Endodermal cell (in vitro differentiated cells): ENCODE data around the gene DHODH. TPM values are rescaled to one million over a fixed set of nuclear protein-coding genes. Genes with fewer than 3 reads are reported as not detected.

Experiments
- DNase-seq: peaks from one replicate; pipeline ENCODE4 v3.0.0-alpha.2; 2017
- H3K27ac ChIP-seq: 2 replicates; pipeline ENCODE4 v1.5.1; 2013; ENCODE audit warnings: mild to moderate bottlenecking, low read depth, low read length, moderate library complexity
- H3K27me3 ChIP-seq: 2 replicates; pipeline ENCODE4 v1.6.1; 2013; ENCODE audit warnings: mild to moderate bottlenecking, low read length, moderate library complexity; ENCODE audit not compliant: insufficient read depth, control insufficient read depth, poor library complexity, severe bottlenecking
- H3K36me3 ChIP-seq: 2 replicates; pipeline ENCODE4 v1.7.0; 2013; ENCODE audit warnings: mild to moderate bottlenecking, low read length, moderate library complexity; ENCODE audit not compliant: control insufficient read depth, insufficient read depth
- H3K4me1 ChIP-seq: one replicate; pipeline ENCODE4 v1.7.0; 2013; ENCODE audit warnings: low read length; ENCODE audit not compliant: control insufficient read depth, insufficient read depth
- H3K4me3 ChIP-seq: 2 replicates; pipeline ENCODE4 v1.5.1; 2013; ENCODE audit warnings: mild to moderate bottlenecking, low read length, moderate library complexity
- H3K9ac ChIP-seq: 2 replicates; pipeline ENCODE4 v1.6.1; 2013; ENCODE audit warnings: mild to moderate bottlenecking, low read length, moderate library complexity; ENCODE audit not compliant: poor library complexity, severe bottlenecking; ENCODE audit errors: extremely low read depth
- H3K9me3 ChIP-seq: 2 replicates; pipeline ENCODE4 v1.6.1; 2013; ENCODE audit warnings: mild to moderate bottlenecking, low read length, moderate library complexity; ENCODE audit not compliant: control insufficient read depth
- H3K27ac Mint-ChIP-seq: 2 replicates; pipeline ENCODE4 v1.8.0; 2020; ENCODE audit warnings: mixed read lengths
- H3K27me3 Mint-ChIP-seq: 2 replicates; pipeline ENCODE4 v1.8.0; 2021; ENCODE audit warnings: mild to moderate bottlenecking, mixed read lengths; ENCODE audit not compliant: insufficient read depth
- H3K36me3 Mint-ChIP-seq: 2 replicates; pipeline ENCODE4 v1.8.0; 2020; ENCODE audit warnings: low read depth, mixed read lengths
- H3K4me1 Mint-ChIP-seq: 2 replicates; pipeline ENCODE4 v1.8.0; 2020; ENCODE audit warnings: mixed read lengths
- H3K4me3 Mint-ChIP-seq: 2 replicates; pipeline ENCODE4 v1.8.0; 2020; ENCODE audit warnings: mild to moderate bottlenecking, moderate library complexity, mixed read lengths
- H3K9me3 Mint-ChIP-seq: 2 replicates; pipeline ENCODE4 v1.8.0; 2020; ENCODE audit warnings: mild to moderate bottlenecking, mixed read lengths
- CTCF ChIP-seq: fragments of 200-600 bp; sonication (generic); conservative IDR thresholded peaks from 2 replicates; pipeline ENCODE4 v1.5.0; 2021; ENCODE audit warnings: antibody characterized with exemption, mild to moderate bottlenecking
- WGBS, 2 experiments: methylation state at CpG; one replicate each; pipeline versions ENCODE4 v1.1.5 to v1.1.7; 2013; ENCODE audit warnings: missing lambda C conversion rate in 2 of 2, mixed read lengths in 1 of 2; ENCODE audit not compliant: insufficient coverage in 1 of 2, insufficient read length in 1 of 2; 5-methylcytosine and 5-hydroxymethylcytosine counted together
- total RNA-seq, 2 donors: library from RNA; stranded (reverse); fragmentation: NEBNext Ultra II Directional in 1 of 2; extraction: Animal tissue kit (Norgen Biotek cat#: 25700) in 1 of 2; gene quantifications; 2 replicates in 1 of 2; 3 replicates in 1 of 2; pipeline ENCODE4 v1.2.1, GENCODE V29; 2021

The DHODH gene
- total RNA-seq, 2 donors from 2014 or later: 15.5 to 17.4 TPM

GRCh38 chr16:72060405-72060804 is 51.9 kb downstream of the DHODH start:
- no peak for DNase-seq
- no peak for TF ChIP-seq CTCF
- H3K9me3 ChIP-seq: peaks cover 14% of the 10 kb centered on the region
- H3K27ac ChIP-seq: no peak overlapping the region
- H3K4me1 ChIP-seq: no peaks in the 10 kb centered on the region
- H3K4me1 Mint-ChIP-seq: peaks cover 27% of the 10 kb centered on the region
- H3K36me3 Mint-ChIP-seq: peaks cover 6% of the 10 kb centered on the region
- H3K9me3 Mint-ChIP-seq: peaks cover 7% of the 10 kb centered on the region
- H3K27ac Mint-ChIP-seq: no peak overlapping the region
- H3K27me3 Mint-ChIP-seq: peaks cover 7% of the 10 kb centered on the region
- WGBS, 2 experiments: 91 to 93% methylated on average over 6 to 9 of the region's 9 CpGs
- no peak overlapping the region for H3K4me3 Mint-ChIP-seq
- no peak overlapping the region for H3K4me3 ChIP-seq
- H3K27me3 ChIP-seq: no peaks in the 10 kb centered on the region
- no peak overlapping the region for H3K9ac ChIP-seq
- H3K36me3 ChIP-seq: no peaks in the 10 kb centered on the region

DNA sequence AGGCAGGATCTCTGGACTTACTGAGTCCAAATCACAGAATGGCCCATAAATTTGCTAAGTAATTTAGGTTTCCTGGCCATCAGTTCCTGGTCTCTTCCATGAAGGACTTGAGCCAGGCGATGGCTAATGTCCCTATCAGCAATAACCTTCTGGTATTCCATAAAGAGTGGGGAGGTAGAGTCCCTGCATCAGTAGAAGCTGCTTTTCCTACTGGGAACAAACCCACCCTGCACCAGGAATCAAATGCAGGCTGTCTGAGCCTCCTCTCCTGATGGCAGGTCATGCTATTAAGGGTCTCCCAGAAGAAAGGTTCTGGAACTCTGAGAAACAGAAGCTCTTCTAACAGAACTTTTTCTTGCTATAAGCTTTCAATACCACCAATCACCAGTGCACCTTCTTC is 53.0 kb downstream of the DHODH start:
- H3K4me1 ChIP-seq: no peaks in the 10 kb centered on the region
- Mint-ChIP-seq H3K9me3 (peaks cover 7% of the 10 kb centered on the region), H3K36me3 (peaks cover 6% of the 10 kb centered on the region), H3K4me1 (peaks cover 24% of the 10 kb centered on the region), H3K27ac (no peak overlapping the region), H3K4me3 (no peak overlapping the region), H3K27me3 (peaks cover 12% of the 10 kb centered on the region)
- H3K9me3 ChIP-seq: peaks cover 14% of the 10 kb centered on the region
- no peak for DNase-seq
- TF ChIP-seq CTCF: no peak
- no peak overlapping the region for H3K9ac ChIP-seq
- H3K27me3 ChIP-seq: no peaks in the 10 kb centered on the region
- H3K27ac ChIP-seq: no peak overlapping the region
- no peaks in the 10 kb centered on the region for H3K36me3 ChIP-seq
- 93% methylated on average over 1 of the region's 1 CpG; no CpG with 5 or more reads in 1 of the 2 experiments for WGBS, 2 experiments
- no peak overlapping the region for H3K4me3 ChIP-seq

DNA sequence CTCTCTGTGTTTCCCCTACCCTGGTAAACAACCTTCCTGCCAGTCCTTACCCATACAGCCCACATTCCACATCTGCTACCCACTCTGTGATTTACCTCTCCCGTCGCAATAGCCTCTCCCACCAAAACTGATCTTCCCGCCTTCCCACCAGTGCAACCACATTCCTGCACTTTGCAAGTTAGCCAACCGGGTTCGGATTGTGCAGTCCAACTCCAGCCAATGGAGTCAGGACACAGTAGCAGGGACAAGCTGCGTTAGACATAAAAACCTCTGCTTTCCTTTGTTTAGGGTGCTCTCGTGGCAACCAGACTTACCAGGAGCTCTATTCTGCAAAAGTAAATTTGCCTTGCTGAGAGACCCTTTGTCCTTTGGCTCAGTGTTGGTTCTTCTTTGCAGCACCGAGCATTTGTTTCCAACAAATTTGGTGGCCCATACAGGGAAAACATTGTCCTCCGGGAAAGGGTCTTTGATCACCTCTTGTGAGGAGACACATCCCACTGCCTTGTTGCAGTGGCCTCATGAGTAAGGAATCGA is 55.9 kb downstream of the DHODH start:
- peaks cover 7% of the 10 kb centered on the region for H3K9me3 Mint-ChIP-seq

More for the DNA sequence above, 55.9 kb downstream of the DHODH start:
- Mint-ChIP-seq H3K4me1 (peaks cover 26% of the 10 kb centered on the region), H3K4me3 (no peak overlapping the region), H3K27ac (no peak overlapping the region), H3K36me3 (peaks cover 6% of the 10 kb centered on the region), H3K27me3 (peaks cover 12% of the 10 kb centered on the region)
- 91 to 92% methylated on average over 8 to 10 of the region's 10 CpGs for WGBS, 2 experiments
- H3K36me3 ChIP-seq: no peaks in the 10 kb centered on the region
- H3K27me3 ChIP-seq: no peaks in the 10 kb centered on the region
- no peak overlapping the region for H3K4me3 ChIP-seq
- no peak for TF ChIP-seq CTCF
- no peak overlapping the region for H3K27ac ChIP-seq
- peaks cover 14% of the 10 kb centered on the region for H3K9me3 ChIP-seq
- peaks cover 4% of the 10 kb centered on the region for H3K4me1 ChIP-seq
- no peak for DNase-seq
- H3K9ac ChIP-seq: no peak overlapping the region
